GM18868 (cell line): ENCODE results near the gene CACNG7.

Experiments used
- ATAC-seq: cut with Tn5 transposase; IDR thresholded peaks from one replicate; pipeline ENCODE4 v1.9.1; 2021; ENCODE audit warnings: mild to moderate bottlenecking, moderate library complexity; ENCODE audit not compliant: unreplicated experiment

The CACNG7 gene

DNA sequence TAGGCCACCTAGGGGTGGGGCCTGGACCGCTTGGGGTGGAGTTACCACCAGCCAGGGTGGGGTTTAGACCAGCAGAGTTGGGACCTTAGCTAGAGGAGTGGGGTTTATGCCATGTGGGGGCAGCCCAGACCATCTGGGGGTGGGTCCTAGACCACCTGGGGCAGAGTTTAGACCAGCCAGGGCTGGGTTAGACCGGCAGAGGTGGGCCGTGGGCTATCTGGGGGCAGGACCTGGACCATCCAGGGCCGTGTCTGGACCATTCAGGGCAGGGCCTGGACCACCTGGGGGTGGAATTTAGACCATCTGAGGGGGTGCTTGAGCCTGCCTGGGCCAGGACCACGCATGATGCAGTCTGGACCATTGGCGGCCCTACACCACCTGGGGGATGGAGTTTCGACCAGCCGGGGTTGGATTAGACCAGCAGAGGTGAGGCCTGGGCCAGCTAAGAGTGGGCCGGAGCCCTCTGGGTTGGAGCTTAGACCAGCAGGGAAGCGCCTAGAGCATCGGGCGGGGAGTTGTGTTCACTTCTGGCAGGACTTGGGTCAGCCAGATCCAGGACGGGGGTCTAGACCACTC, 72.4 kb downstream of the CACNG7 start:
- no peak for ATAC-seq

DNA sequence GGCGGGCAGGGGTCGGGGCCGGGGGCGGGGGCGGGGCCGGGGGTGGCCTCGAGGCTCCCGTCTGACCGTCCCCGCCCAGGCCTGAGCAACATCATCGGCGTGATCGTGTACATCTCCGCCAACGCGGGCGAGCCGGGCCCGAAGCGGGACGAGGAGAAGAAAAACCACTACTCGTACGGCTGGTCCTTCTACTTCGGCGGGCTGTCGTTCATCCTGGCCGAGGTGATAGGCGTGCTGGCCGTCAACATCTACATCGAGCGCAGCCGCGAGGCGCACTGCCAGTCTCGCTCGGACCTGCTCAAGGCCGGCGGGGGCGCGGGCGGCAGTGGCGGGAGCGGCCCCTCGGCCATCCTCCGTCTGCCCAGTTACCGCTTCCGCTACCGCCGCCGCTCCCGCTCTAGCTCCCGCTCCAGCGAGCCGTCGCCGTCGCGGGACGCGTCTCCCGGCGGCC, 72.9 kb downstream of the CACNG7 start:
- ATAC-seq: no peak

DNA sequence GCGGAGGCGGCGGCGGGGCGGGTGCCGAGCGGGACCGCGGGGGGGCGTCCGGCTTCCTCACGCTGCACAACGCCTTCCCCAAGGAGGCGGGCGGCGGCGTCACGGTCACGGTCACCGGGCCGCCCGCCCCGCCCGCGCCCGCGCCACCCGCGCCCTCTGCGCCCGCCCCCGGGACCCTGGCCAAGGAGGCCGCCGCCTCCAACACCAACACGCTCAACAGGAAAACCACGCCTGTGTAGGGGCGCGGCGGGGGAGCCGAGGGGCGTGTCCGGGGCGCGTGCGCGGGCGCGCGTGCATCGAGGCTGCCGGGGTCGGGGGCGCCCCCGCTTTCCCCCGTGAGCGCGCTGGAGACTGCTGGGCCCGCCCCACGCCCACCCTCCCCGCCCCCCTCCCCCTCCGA, 73.5 kb downstream of the CACNG7 start:
- no peak for ATAC-seq

DNA sequence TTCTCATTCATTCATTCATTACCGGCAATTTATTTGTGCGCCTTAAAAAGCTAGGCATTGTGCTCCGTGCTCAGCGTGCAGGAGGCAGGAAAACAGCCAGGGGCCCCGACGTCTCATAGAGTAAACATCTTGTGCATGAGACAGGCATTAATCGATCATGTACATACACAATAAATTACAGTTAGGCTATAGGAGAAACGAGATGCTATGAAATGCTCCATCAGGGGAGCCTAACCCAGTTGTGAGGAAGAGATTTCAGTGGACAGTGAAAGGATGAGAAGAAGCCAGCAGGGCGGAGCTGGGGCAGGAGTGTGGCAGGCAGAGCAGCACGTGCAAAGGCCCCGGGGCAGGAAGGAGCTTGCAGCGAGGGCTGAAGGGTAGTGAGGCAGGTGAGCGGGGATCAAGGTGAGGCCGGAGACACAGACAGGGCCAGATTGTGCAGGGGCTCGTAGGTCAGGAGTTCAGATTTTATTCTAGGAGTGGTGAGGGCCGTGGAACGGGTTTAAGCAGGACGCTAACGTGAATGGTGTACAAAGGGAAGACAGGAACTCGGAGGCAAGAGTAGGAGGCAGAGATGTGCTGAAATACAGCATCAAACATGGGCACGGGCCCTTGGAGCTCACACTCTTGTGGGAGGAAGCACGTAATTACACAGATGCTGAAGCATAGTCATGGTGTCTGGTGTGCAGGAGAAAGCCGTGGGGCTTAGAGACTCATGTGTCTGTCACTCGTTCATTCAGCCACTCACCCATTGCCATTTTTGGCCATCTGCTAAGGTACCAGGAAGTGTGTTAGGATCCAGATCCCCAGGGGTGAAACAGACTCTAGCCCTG, 74.6 kb downstream of the CACNG7 start:
- ATAC-seq: no peak

DNA sequence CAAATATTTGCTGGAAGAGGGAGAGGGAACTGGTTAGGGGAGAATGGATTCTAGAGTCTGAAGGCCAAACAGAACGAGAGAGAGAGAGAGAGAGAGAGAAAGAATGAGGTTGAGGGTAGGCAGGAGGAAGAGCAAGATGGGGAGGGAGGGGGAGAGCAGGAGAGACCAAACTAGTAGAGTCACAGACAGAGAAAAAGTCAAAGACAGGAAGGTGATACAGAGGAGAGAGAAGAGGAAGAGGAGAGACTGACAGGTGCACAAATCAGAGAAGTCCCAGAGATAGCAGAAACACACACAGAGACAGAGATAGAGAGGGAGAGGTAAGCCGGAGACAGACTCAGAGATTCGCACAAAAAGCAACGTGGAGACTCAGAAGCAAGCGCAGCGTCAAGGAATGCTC, 76.8 kb downstream of the CACNG7 start:
- ATAC-seq: no peak

DNA sequence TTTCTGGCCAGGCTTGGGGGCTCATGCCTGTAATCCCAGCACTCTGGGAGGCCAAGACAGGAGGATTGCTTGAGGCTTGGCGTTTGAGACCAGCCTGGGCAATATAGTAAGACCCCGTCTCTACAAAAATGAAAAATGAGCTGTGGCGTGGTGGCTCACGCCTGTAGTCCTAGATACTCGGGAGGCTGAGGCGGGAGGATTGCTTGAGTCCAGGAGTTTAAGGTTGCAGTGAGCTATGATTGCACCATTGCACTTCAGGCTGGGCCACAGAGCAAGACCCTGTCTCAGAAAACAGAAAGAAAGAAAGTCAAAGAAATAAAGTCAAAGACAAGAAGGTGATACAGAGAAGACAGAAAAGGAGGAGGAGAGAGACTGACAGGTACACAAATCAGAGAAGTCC, 79.9 kb downstream of the CACNG7 start:
- ATAC-seq: no peak

DNA sequence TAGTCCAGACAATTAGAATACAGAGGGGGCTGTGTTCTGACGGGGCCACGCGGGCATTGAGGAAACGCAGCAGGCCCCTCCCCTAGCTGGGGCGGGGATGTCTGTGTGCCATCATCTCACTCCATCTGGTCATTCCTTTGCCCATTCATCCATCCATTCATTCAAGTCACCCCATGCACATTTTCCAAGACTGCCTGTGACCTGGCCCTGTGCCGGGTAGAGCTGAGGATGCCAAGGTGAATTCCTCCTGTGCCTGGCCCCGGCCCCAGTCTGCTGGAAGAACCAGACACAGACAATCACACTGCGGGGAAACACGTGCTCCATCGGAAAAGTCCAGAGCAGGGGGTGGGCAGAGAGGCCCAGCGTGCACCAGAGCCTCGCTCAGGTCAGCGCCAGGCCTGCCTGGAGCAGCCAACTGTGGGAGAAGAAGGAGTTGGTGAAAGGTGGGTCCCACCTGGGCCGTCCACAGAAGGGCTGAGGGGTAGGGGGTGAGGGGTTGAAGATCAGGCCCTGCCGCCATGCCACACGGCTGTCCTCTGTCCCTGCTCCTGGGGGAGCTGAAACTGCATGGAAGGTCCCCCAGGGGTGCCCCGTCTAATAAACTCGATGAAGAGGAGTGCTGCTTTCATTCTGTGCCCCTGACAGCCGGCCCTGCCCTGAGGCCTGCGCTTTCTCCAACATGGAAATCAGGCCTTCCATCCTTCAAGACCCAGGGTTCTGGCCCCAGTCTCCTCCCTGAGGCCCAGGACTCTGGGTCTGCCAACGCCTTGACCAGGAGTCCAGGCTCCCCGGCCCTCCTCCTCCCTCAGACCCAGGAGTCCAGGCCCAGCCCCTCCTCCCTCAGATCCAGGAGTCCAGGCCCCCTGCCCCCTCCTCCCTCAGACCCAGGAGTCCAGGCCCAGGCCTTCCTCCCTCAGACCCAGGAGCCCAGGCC, 80.8 kb downstream of the CACNG7 start:
- no peak for ATAC-seq

DNA sequence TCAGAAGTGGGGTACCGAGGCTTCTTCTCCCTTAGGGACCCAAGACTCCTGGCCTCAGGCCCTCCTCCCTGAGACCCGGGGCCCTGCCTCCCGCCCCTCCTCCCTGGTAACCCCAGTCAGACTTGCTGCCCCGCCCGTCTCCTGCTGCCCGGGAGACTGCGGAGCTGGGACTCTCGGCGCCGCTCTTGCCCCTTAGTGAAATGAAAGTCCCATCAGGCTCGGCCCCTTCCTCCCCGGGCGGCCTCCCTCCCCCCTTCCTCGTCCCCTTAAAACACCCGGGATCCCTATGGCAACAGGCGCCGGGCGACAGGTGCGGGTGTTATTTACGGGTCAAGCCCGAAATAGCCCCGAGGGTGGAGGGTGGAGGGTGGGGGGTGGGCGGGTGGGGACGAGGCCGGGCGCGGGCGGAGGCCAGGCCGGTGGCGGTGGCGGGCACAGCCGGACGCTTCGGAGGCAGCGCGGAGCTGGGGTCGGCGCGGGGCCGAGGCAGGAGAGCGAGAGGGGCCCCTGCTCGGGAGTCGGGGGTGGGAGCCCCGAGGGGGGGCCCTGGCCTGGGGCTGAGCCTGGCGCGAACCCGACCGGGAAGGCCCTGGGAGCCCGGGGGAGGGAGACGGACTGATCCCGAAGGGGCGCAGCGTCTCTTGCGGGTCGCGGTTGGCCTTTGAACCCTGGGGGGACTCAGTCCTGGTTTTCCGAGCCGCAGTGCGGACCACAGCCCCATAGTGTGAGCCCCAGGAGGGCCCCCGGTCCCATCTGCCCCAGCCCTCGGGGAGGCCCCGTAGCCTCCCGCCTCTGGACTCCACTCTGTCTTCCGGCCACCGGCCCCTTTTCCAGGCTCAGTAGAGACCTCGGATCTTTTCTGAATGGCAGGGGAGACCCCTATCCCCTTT, 82.4 kb downstream of the CACNG7 start, which contains the start of gene CACNG6:
Gene CACNG6 (plus strand): TSS at position 414 of the 890 bp plus-strand sequence. CDS start 1,241 bp downstream, outside the sequence.
- no peak for ATAC-seq

DNA sequence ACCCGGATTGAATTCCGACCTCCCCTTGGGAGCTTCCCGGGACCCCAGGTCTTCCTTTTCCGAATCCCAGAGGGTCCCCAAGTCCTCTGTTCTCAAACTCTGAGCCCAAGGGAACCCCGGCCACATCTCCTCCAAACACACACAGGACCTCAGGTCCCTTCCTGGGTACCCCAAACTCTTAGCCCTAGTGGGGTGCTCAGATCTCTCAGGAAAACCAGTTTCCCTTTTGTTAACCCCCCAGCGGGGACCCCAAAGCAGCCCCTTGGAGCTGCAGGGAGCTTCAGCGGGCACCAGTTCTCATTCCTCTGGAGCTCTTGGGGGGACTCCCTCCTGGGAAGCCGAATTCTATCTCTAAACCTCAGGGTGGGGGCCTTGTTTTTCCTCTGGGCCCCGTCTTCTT, 83.1 kb downstream of the CACNG7 start:
- no peak for ATAC-seq

DNA sequence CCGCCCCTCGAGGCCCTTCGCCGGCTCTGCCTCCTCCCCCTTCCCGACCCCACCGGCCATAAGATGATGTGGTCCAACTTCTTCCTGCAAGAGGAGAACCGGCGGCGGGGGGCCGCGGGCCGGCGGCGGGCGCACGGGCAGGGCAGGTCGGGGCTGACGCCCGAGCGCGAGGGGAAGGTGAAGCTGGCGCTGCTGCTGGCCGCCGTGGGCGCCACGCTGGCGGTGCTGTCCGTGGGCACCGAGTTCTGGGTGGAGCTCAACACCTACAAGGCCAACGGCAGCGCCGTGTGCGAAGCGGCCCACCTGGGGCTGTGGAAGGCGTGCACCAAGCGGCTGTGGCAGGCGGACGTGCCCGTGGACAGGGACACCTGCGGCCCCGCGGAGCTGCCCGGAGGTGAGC, 83.7 kb downstream of the CACNG7 start:
- no peak for ATAC-seq

DNA sequence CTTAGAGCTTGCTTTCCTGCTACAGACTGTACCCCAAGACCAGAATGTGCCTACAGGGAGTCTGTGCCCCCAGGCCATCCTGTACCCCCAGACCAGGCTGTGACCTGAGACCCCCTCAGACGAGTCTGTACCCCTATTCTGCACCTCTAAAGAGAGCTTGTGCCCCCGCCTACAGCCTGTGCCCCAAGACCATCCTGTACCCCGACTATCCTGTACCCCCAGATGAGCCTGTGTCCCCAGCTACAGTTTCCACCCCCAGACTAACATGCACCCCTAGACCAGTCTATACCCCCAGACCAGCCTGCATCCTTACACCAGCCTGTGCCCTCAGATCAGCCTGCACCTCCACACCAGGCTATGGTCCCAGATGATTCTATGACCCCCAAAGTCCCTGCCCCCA, 84.4 kb downstream of the CACNG7 start:
- no peak for ATAC-seq
